SK-MEL-5 (cell line): Measurements from ENCODE around the gene ADCK2. TPM values are rescaled to one million over a fixed set of nuclear protein-coding genes. Genes with fewer than 3 reads are reported as not detected.
"Not testable (repeated sequence)": the region's sequence is repeated elsewhere in the genome, so short reads cannot be mapped to it uniquely, and the experiment has no call there.

Experiments
- DNase-seq: peaks from one replicate; pipeline ENCODE4 v3.0.0-alpha.2; 2016; ENCODE audit warnings: low read depth, low spot score
- in situ Hi-C: cut with HindIII; loops from 2 replicates; pipeline ENCODE4 v1.10.0; 2016; ENCODE audit warnings: low sequenced_read_pairs, high pct_unique_total_duplicates, low pct_unique_long_range_greater_than_20kb
- total RNA-seq: library from RNA; depleted of rRNA; stranded (reverse); fragments of >200 nt; shearing (Covaris generic); gene quantifications from 2 replicates; pipeline ENCODE4 v1.2.3, GENCODE V29; 2014

Gene ADCK2
- total RNA-seq, 1 experiment from 2014 or later, result 30.9 TPM

GRCh38 chr7:140668641-140669040 lies 4.1 kb upstream of the ADCK2 start:
- no peak for DNase-seq
- in situ Hi-C loops, result no loop called here

GRCh38 chr7:140669352-140669751 lies 3.4 kb upstream of the ADCK2 start:
- DNase-seq, result no peak
- in situ Hi-C loops, result no loop called here

- in situ Hi-C loops, DNase-seq: not testable (repeated sequence)
Measured at GRCh38 chr7:140669862-140670261, 2.9 kb upstream of the ADCK2 start.

- in situ Hi-C loops, result no loop called here
Measured at GRCh38 chr7:140670343-140670935, 2.3 kb upstream of the ADCK2 start.

GRCh38 chr7:140671966-140672365 lies 779 bp upstream of the ADCK2 start:
- in situ Hi-C loops, result no loop called here

More at GRCh38 chr7:140670343-140670935, 2.3 kb upstream of the ADCK2 start:
- DNase-seq, result no peak

GRCh38 chr7:140673063-140673773 lies 473 bp downstream of the ADCK2 start:
- no peak for DNase-seq

More at GRCh38 chr7:140671966-140672365, 779 bp upstream of the ADCK2 start:
- DNase-seq, result no peak

GRCh38 chr7:140673774-140674155 lies 1.0 kb downstream of the ADCK2 start:
- DNase-seq, result no peak
- in situ Hi-C loops, result no loop called here

More at GRCh38 chr7:140673063-140673773, 473 bp downstream of the ADCK2 start:
- in situ Hi-C loops, result no loop called here

GRCh38 chr7:140674356-140674800 lies 1.6 kb downstream of the ADCK2 start:
- no peak for DNase-seq
- in situ Hi-C loops, result no loop called here

- in situ Hi-C loops, result no loop called here
- peak; percentile 79 for DNase-seq
Measured at GRCh38 chr7:140674899-140675701, 2.4 kb downstream of the ADCK2 start.

- in situ Hi-C loops, result no loop called here
- no peak for DNase-seq
Measured at GRCh38 chr7:140675726-140676125, 3.0 kb downstream of the ADCK2 start.

GRCh38 chr7:140676306-140676705 lies 3.6 kb downstream of the ADCK2 start:
- in situ Hi-C loops, result no loop called here
- DNase-seq, result no peak

- in situ Hi-C loops, DNase-seq: not testable (repeated sequence)
Measured at GRCh38 chr7:140676956-140677355, 4.2 kb downstream of the ADCK2 start.

GRCh38 chr7:140677496-140677895 lies 4.8 kb downstream of the ADCK2 start:
- in situ Hi-C loops, result no loop called here
- DNase-seq, result no peak

GRCh38 chr7:140678081-140678815 lies 5.5 kb downstream of the ADCK2 start:
- DNase-seq, result no peak
- in situ Hi-C loops, result no loop called here

- in situ Hi-C loops, result no loop called here
- no peak for DNase-seq
Measured at GRCh38 chr7:140678816-140679130, 6.0 kb downstream of the ADCK2 start.

GRCh38 chr7:140679186-140679585 lies 6.4 kb downstream of the ADCK2 start:
- DNase-seq, result no peak
- in situ Hi-C loops, result no loop called here

GRCh38 chr7:140680886-140681285 lies 8.1 kb downstream of the ADCK2 start:
- DNase-seq, result no peak
- in situ Hi-C loops, result no loop called here

GRCh38 chr7:140681766-140682165 lies 9.0 kb downstream of the ADCK2 start:
- in situ Hi-C loops, result no loop called here
- DNase-seq, result no peak
